ENCODE results near the gene IRAK2.

DNA sequence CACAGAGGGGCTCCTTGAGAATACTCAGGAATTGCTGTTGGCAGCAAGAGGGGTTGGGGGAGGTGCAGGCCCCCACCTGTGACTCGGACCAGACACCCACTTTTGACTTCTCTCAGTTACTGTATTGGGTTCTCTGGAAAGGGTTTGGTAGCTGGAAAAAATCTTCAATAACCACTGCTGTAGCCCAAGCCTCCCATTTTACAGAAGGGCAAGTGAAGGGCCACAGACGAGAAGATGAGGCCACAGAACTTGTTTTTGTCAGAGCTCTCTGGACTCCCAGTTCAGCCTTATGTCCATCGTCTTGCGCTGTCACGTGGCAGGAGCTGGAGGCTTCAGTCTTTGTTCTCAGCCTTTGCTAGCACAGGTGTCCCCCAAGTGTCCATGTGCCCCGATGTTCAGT, 70.8 kb downstream of the IRAK2 start:
- no peak for TF ChIP-seq CTCF (IDR thresholded peaks at IDR 0.05)
- TF ChIP-seq POLR2A (IDR thresholded peaks at IDR 0.05): no peak
- no peak for TF ChIP-seq EP300 (IDR thresholded peaks at IDR 0.05)

Data from ovary (tissue), 3 donors.